Stimulated activated CD8-positive, alpha-beta memory T cell treated with anti-CD3 and anti-CD28 coated beads, Interleukin-15, amount 100 ng/mL, for 24 hours (primary cell): Measurements from ENCODE around the gene RPS4Y2.

Source experiments
- DNase-seq: peaks from one replicate; pipeline ENCODE4 v3.0.0-alpha.2; 2020; ENCODE audit warnings: low read depth

RPS4Y2 gene

DNA sequence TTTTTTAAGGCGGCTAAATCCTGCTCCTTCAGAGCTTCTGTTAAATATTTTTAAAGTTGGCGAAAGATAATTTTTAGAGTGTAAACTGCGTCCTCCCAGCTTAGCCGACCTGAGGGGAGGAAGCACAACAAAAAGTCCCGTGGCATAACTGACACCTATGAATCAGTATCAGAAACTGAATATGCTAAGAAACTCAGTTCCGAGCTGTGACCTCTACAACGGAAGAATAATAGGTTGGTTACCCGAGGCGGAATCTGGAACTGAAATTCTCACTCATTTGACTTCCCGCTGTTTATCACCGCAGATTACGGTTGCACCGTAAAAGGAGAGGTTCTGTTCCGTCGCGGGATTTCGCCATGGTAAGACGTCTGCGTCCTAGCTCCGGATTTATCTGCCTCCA, at the start of gene RPS4Y2:
TSS of gene RPS4Y2 (plus strand) at position 301 of the 400 bp plus-strand sequence. CDS start at position 357, 56 bp downstream.
- DNase-seq, result no peak

DNA sequence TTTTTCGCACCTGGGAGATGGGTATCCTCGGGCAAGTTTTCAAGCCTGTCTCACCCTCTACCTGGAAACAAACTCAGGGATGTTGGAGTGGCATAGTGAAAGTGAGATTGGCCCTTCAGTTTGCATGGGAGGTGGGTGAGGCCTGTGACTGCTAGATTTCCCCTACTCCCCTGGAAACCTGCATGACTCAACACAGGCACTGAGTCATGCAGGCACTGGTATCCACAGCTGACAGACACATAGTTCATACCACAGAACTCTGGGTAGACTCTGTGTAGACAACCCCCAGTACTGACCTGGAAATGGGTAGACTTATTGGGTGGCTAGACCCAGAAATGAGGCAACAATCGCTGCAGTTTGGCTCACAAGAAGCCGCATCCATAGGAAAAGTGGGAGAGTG, 41.5 kb upstream of the RPS4Y2 start:
- DNase-seq, result no peak

DNA sequence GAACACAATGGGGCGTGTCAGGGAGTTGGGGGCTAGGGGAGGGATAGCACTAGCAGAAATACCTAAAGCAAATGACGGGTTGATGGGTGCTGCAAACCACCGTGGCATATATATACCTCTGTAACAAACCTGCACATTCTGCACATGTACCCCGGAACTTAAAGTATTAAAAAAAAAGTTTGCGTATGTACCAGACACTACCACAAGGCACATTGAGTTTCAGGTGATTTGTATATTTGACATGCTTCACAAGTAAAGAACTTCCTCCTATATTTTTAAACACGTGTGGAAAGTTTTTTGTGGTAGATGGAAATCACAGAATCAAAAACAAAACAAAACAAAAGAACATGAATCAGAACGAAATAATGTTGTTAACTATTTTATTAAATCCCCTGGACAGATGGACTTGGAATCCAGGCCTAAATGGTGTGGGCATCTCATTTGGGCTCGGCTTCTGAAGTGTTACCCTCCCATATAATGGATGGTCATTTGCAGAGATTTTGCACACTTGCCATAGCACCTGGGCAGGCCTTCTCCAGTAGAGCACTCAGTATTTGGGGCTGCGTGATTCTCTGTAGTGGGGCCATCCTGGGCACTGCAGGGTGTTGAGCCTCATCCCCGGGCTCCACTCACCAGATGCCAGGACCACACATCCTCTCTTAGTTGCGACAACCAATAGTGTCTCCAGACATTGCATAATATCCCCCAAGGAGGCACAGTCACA, 29.6 kb upstream of the RPS4Y2 start:
- no peak for DNase-seq

DNA sequence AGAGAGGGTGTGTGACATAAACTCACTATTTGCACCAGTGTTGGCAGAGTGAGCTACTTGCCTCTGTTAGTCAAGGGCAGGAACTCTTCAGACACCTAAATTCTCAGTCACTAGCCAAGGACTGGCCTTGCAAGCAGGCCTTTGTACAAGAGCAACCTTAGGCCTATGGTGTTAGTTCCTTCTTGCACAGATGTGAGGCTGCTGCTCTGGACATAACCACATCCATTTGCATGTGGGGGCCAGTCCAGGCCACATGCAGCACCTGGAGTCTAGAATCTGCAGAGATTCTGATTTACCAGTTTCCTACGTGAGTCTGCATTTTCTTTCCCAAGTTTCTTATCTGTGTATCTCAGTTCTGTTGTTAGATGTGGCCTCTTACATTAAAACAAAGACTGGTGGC, 20.7 kb upstream of the RPS4Y2 start:
- no peak for DNase-seq

DNA sequence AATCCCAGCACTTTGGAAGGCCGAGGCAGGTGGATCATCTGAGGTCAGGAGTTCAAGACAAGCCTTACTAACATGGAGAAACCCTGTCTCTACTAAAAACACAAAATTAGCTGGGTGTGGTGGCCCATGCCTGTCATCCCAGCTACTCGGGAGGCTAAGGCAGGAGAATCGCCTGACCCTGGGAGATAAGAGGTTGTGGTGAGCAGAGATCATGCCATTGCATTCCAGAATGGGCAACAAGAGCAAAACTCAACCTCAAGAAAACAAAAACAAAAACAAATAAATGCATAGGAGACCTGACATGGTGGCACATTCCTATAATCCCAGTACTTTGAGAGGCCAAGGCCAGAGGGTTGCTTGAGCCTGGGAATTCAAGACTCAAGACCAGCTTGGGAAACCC, 16.1 kb upstream of the RPS4Y2 start:
- DNase-seq, result no peak

DNA sequence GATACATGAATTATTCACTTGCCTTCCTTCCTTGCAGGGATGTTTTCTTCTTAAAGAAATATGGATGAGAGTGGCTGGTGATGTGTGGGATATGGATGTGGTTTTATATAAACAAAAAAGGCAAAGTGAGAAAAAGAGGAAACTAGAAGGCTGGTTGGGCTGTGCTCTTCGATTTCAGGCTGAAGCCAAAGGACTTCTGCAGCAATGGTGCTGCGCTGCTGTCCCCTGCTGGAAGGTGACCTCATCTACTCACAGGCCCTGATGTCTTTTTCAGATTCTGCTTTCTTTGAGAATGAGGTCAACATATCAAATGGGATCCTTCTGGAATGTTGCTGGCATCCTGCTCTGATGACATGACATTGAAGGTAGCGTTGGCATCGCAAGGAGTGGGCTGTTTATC, 15.3 kb upstream of the RPS4Y2 start:
- no peak for DNase-seq

DNA sequence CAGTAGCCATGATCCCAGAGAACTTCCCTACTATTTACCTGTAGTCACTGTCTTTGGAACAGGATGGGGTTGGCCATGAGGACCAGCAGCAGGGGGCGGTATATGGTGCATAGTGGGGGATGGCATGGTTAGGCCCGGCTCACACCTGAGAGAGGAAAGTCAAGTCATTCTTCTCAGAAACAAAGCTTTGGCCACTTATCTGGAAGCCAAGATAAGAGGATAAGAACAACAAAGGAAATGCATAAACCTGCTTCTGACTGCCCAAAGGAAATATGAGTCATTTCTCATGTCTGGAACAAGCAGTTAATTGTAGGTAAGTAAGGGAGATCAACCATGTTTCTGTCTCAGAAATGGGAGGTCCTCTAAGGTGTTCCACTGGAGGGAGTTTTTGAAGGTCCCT, 10.8 kb upstream of the RPS4Y2 start:
- no peak for DNase-seq

DNA sequence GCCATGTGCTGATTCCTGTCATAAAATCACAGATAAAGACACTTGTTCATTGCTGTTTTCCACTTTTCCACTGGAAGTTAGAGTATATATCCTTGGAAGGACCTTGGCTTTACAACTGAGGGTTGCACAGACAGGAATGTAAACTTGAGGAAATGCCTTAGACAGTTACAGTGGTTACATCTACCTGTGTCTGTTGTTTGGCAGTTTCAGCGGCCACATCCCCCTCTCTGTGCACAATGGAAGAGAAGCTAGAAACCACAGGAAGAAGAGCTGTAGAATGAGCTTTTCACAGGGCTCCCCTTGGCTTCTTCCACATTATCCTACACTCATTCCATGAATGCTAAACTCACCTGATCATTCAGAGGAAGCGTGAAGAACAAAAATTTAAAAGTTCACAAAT, 9.0 kb upstream of the RPS4Y2 start:
- no peak for DNase-seq

DNA sequence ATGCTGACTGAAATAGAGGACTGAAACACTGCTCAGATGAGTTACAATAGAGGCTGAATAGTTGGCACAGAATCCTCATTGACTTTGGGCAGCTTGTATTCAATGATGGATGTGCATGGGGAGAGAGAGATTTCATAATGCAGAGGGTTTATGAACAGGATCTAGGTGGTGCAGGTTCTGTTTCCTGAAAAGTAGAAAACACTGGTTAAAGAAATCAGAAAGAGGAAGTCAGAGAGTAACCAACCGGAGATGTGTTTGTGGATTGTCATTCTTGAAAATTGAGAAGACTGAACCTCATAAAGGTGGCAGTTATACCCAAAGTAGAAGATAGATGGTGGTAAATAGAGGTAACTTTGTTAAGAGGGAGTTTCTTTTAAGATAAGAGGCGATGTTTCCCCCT, 8.0 kb downstream of the RPS4Y2 start:
- no peak for DNase-seq

DNA sequence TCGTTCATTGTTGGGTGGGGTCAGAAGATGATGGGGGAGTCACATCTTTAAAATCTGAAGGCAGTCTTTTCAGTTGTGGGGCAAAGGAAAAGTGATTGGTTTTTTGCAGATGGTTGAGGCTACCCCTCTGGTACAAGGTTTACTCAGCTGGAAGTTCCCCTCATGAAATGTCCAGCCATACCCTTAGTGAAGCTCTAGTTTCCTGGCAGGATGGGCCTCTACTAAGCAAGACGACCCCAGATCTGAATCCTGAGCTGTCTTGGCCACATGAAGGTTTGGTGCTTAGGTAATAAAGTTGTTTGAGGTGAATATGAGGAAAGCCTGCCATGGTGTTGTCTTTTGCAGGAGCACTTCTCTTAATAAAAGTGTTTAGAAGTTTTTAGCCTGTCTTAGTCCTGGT, 9.2 kb downstream of the RPS4Y2 start:
- DNase-seq, result no peak

DNA sequence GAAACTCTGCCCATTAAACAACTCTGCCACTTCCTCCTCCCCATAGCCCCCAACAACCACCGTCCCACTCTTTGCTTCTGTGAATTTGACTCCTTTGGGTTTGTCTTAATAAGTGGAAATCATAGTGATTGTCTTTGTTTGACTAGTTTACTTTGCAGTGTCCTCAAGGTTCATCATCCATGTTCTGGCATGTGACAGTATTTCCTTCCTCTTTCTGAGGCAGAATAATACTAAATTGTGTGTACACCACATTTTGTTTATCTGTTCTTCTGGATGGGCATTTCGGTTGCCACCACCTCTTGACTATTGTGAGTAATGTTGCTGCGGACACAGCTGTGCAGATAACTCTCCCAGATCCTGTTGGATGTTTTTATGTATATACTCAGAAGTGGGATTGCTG, 14.8 kb downstream of the RPS4Y2 start:
- no peak for DNase-seq

DNA sequence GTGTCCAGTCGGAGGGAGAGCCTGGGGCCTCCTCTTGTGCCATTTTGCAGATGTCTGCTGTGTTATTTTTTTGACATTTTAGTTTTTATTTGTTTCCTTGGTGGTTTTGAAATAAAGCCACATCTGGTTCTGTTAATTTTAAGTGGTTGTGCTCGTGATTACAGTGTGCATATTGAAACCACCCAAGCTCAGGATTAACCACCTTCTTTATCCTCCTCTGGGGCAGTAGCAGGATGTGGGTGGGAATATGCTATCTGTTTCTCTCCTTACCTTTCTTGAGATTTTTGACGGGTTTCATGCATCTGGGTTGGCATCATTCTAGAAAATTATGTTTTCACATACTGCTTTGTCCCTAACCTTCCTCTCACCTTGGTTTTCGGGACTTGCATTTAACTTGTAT, 20.2 kb downstream of the RPS4Y2 start:
- no peak for DNase-seq

DNA sequence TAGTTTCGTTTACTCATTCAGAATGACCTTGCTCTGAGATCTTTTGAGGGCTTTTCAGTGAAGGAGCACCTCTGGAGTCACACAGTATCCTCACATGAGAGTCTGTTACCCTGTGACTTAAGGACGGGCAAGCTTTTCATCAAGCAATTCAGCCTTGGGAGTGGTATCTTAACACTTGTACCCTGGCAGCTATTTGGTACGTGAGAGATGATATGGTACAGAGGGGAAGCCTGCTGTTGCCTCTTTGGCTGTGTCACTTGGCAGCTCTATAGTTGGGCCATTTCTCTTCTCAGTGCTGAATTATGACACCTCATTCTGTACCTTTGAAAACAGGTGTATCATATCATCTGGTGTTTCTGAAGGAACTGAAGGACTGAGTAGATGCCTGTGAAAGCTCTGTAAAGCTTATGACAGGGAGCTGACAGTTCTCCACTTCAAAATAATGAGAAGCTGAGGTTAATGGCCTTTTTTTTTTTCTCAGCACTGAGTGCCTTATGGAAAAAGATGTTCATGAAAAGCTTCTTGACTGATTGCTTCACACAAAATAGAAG, 24.3 kb downstream of the RPS4Y2 start:
- no peak for DNase-seq

DNA sequence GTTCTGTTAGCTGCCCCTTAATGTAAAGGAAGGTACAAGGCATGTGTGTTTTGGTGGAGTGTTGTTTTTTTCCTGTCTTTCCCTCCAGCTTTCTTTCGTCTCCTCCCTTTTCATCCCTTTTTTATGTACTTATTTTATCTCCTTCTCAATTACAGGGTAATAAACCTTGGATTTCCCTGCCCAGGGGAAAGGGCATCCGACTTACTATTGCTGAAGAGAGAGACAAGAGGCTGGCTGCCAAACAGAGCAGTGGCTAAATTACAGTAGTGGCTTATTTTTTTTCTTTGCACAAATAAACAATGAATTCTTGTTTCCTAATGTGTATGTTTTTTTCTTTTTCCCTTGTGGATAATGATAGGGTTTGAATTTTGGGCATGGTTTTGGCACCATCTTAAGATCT, 24.9 kb downstream of the RPS4Y2 start:
- no peak for DNase-seq

DNA sequence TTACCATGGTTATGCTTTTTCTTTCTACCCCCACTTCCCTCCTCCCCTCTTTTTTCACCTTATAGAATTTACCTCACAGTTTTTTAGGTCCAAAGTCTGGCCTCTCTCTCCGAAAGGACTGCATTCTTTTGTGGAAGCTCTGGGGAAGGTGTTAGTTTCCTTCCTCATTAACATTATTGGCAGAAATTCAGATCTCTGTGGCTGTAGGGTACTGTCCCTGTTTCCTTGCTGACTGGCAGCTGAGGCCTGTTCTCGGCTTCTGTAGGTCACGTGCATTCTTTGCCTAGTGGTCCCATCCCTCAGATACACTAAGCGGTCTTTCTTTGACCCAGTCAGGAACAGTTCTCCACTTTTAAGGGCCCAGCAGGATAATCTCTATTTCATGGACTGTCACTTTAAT, 25.5 kb downstream of the RPS4Y2 start:
- no peak for DNase-seq

DNA sequence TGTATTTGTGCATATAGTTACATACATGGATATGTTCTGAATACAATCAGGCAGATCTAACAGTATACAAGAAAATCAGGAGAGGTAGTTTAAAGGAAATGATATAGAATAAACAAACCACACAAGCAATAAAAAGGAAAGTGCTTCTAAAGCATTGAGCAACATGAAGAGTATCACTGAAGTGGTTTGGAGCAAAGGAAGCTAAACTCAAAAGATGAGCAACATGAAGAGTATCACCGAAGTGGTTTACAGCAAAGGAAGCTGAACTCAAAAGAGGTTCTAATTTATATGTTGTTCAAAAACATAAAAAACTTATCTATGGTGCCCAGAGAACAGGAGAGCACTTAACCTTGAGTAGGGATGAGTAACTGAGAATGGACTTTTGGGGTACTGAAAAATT, 29.1 kb downstream of the RPS4Y2 start:
- DNase-seq, result no peak

DNA sequence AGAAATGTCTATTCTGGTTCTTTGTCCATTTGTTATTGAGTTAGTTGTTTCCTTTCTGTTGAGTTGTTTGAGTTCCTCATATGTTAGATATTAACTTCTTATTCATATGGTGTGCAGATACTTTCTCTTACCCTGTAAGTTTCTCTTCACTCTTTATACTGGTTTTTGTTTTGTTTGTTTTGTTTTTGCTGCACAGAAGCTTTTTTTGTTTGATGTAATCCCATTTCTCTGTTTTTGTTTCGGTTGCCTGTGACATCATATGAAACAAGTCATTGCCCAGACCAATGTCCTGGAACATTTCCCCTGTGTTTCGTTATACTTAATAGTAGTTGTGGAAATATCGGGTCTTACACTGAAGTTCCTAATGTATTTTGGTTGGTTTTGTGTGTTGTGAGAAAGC, 31.2 kb downstream of the RPS4Y2 start:
- no peak for DNase-seq

DNA sequence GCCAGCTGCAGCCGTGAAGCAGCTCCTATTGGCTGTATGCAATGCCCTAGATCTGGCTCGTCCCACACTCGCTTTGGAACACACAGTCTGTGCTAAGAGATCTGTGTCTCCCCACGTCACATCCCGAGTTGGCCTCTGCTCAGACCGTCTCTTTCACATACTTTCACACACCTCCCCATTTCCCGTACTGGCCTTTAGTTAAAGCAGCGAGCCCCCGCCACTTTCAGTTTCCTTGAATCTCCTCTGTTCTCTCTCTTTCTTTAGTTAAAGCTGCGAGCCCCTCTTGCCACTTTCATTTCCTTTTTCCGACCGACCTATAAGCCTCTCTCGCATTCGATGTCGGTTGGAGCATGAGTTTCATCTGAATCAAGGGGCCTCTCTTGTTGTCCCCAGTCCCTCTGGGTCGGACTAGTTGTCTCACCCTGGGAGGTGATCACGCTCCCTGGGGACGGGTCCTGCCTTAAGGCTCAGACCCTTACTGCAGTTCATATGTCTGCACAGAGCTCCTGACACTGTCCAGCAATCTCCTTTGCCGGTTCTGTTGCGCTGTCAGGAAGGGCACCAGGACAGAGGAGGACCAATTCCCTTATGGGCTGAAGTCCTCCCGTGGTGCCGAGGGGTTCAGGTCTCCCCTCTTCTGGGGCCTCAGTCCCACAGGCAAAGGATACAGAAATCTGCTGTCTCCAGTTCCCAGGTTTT, 42.6 kb downstream of the RPS4Y2 start:
- no peak for DNase-seq

DNA sequence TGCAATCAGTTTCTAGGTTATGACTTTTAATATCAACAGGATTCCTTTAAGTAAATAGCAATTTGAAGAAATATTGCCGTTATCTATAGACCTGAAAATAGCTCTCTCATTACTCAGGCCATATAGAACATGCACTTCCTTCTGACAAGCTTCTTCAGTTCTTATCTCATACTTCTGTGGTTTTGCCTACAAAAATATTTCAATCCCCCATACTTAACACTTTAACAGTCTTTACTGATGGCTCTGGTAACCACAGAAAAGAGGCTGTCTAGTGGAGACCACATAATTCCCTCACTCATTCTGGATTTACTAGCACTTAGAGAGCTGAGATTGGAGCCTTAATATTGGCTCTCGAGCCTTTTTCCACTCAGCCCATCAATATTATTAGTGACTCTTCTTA, 46.8 kb downstream of the RPS4Y2 start:
- no peak for DNase-seq

DNA sequence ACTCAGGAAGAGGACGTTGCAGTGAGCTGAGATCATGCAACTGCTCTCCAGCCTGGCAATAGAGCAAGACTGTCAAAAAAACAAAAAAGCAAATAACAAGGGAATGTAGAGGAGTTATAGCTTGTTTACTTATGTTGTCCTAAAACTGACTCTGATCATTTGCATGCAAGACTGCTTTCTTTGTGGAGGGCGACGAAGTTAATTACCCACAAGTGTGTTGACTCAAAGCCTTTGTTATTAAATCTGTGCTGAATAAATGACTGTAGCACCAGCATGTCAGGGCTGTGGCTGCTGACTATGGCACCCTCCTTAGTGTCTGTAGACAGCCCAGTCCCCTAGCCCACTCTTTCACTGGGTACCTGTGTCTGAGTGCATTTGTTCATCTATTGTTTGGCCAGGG, 50.3 kb downstream of the RPS4Y2 start:
- DNase-seq, result no peak

DNA sequence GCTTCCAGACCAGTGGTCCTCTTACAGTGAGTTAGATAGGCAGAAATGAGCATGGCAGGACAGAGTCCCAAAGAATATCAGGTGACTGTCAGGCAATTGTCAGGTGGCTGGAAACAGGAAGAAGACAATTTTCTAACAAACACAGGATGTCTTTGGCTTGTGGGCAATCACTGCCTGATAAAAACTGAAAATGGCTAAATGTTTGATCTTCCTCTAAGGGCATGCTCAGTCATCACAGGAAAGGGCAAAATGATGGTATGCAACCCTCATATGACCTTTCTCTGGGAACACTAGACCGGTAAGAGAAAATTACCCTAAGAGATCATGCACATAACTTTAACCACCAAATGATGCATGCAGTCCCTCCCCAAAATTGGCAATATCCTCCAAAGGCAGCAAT, 57.6 kb downstream of the RPS4Y2 start:
- no peak for DNase-seq

DNA sequence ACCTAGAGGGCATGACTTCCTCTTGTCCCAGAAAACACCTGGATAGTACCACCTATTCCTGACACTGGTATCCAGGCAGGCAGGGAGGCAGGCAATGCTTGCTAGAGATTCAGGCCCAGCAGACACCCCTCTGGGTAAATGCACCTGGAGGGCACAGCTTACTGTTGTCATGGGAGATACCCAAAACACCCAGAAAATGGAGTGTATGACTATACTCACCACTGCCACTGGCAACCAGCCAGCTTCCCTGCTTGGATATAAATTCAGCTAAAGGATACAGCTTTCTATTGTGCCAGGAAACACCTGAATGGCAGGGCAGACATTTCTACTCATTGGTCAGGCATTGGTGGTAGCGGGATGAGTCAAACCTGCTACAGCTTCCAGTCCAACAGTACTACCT, 58.9 kb downstream of the RPS4Y2 start:
- DNase-seq, result no peak

DNA sequence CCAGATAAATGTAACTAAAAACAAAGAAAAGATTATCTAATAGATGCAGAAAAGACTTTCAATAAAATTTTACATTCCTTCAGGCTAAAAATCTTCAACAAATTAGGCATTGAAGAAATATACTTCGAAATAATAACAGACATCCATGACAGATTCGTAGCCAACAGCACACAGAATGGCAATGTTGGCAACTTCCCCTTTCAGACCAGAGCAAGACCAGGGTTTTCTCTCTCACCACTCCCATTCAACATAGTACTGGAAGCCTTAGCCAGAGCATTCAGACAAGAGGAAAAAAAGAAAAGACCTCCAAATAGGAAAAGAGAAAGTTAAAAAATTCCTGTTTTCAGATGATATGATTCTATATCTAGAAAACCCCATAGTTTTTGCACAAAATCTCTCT, 61.2 kb downstream of the RPS4Y2 start:
- no peak for DNase-seq
